Esophagus squamous epithelium (tissue), 5 donors: ENCODE data around the gene STK32C. TPM values are rescaled to one million over a fixed set of nuclear protein-coding genes. Genes with fewer than 3 reads are reported as not detected.

ENCODE experiments used
- DNase-seq: peaks from one replicate; lab custom pipeline; 2025; lab: John Stamatoyannopoulos, UW
- H3K27ac ChIP-seq, 4 donors: fragments of 200-600 bp; sonication (generic); one replicate each; pipeline ENCODE4 v1.5.1; 2016 to 2019; ENCODE audit warnings: mild to moderate bottlenecking in 1 of 4
- H3K27me3 ChIP-seq, 4 donors: fragments of 200-600 bp; sonication (generic); 1 replicate in 3 of 4; 2 replicates in 1 of 4; pipeline versions ENCODE4 v1.5.1 to v1.6.0; 2017 to 2021; ENCODE audit warnings: antibody characterized with exemption in 1 of 4
- H3K36me3 ChIP-seq, 3 donors: fragments of 200-600 bp; sonication (generic); one replicate each; pipeline ENCODE4 v1.5.1; 2016 to 2019
- H3K4me1 ChIP-seq, 3 donors: fragments of 200-600 bp; sonication (generic); one replicate each; pipeline ENCODE4 v1.5.1; 2017 to 2019
- H3K4me3 ChIP-seq, 4 donors: fragments of 200-600 bp; sonication (generic); 1 replicate in 3 of 4; 2 replicates in 1 of 4; pipeline ENCODE4 v1.5.1; 2016 to 2019; ENCODE audit warnings: mild to moderate bottlenecking in 2 of 4, moderate library complexity in 1 of 4
- H3K9me3 ChIP-seq, 3 donors: fragments of 200-600 bp; sonication (generic); one replicate each; pipeline ENCODE4 v1.5.1; 2016 to 2019
- CTCF ChIP-seq, 6 experiments: fragments of 450-650 bp in 4 of 6; fragments of 200-600 bp in 2 of 6; sonication (generic) in 2 of 6; IDR thresholded peaks; one replicate each; pipeline ENCODE4 v1.5.1; 2016 to 2019; ENCODE audit warnings: antibody characterized with exemption in 6 of 6, mild to moderate bottlenecking in 4 of 6, moderate library complexity in 4 of 6
- POLR2A ChIP-seq, 4 donors: fragments of 450-650 bp; IDR thresholded peaks; one replicate each; pipeline ENCODE4 v1.6.1; 2017; ENCODE audit warnings: antibody characterized with exemption in 4 of 4, mild to moderate bottlenecking in 4 of 4, moderate library complexity in 3 of 4
- WGBS, 2 donors: methylation state at CpG; one replicate each; pipeline ENCODE4 v1.1.5; 2018; 5-methylcytosine and 5-hydroxymethylcytosine counted together
- intact Hi-C: fragments of 100-400 bp; cut with DNase I; formaldehyde crosslinking; loops from one replicate; pipeline ENCODE4 v1.15.0; 2022
- total RNA-seq, 4 donors: library from RNA; depleted of rRNA; stranded (reverse); fragments of >200 nt; gene quantifications; one replicate each; pipeline ENCODE4 v1.1.0, GENCODE V29; 2016
- donor health status: DM: yes; HTN: yes; CAD: no.

The STK32C gene
- total RNA-seq, 4 donors from 2014 or later: 2.3 to 5.5 (median 2.6) TPM

DNA sequence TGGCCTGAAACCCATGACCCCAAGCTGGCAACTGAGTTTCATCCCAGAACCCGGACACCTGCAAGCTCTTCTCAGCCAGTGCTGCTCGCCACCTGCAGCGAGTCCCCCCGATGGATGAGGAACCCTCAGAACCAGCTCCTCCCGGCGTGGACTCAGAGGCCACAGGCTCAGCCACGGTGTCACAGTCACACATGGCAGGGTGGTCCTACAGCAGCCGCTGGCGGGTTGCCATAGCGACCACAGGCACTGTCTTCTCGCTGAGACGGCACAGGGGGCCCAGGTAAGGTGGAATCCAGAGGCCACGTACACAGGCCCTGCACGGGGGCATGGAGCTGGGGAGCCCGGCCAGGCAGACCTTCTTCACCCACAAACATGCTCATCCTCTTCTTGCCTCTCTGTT lies 67.6 kb downstream of the STK32C start:
- intact Hi-C loops: no loop called here
- H3K4me3 ChIP-seq: no peak overlapping the region
- 88% methylated on average over 8 of the region's 15 CpGs; no CpG with 5 or more reads in 1 of the 2 donors for WGBS, 2 donors

DNA sequence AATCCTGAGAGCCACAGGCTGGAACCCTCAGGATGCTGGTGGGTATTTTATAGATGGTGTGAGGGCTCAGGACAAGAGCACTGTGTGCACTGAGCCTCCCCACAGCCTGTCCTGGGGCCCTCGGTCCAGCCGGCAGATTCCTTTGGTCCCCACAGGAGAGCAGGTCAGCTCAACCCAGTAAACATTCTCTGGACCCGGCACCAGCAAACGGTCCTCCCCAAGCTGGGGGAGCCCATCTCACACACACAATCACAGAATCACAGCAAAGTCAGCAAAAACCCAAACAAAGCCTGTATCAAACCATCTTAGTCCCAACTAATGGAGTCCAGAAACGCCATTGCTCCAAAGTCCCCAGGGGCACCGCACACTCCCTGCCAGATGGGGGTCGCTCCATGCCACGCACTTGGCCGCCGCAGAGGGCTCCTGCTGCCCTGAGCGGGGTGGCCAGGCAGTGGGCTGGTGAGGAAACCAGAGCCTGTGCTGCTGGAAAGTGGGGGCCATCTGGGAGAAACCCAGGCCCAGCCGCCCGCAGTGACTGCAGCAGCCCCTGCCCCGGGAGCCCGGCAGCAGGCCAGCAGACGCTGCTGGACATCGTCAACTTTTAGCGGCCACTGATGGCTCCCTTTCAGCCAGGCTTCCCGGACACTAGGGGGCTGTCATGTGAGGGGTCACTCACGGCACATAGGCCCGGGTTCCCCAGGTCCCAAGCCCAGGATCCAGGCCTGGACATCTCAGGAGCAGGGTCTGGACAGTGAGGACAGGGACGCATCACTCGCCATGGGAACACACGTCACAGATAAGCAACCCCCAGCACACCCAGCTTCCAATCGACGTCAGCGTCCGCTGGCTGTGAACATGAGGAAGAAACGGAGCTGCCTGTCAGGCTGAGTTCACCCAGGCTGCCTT lies 68.4 kb downstream of the STK32C start:
- intact Hi-C loops: no loop called here
- DNase-seq: no peak
- Histone ChIP-seq H3K4me1 (no peaks in the 10 kb centered on the region), H3K27me3 (no peaks in the 10 kb centered on the region), H3K27ac (no peak overlapping the region), H3K36me3 (no peaks in the 10 kb centered on the region), H3K9me3 (no peaks in the 10 kb centered on the region), H3K4me3 (no peak overlapping the region)
- no peak for TF ChIP-seq POLR2A (IDR thresholded peaks at IDR 0.05)
- TF ChIP-seq CTCF (IDR thresholded peaks at IDR 0.05): no peak
- 68 to 69% methylated on average over 4 to 12 of the region's 29 CpGs for WGBS, 2 donors

More for the DNA sequence above, 67.6 kb downstream of the STK32C start:
- H3K27ac ChIP-seq: no peak overlapping the region
- H3K4me1 ChIP-seq: no peaks in the 10 kb centered on the region
- no peak for TF ChIP-seq CTCF (IDR thresholded peaks at IDR 0.05)
- no peak for TF ChIP-seq POLR2A (IDR thresholded peaks at IDR 0.05)
- DNase-seq: no peak
- H3K27me3 ChIP-seq: no peaks in the 10 kb centered on the region
- H3K9me3 ChIP-seq: no peaks in the 10 kb centered on the region
- H3K36me3 ChIP-seq: no peaks in the 10 kb centered on the region

DNA sequence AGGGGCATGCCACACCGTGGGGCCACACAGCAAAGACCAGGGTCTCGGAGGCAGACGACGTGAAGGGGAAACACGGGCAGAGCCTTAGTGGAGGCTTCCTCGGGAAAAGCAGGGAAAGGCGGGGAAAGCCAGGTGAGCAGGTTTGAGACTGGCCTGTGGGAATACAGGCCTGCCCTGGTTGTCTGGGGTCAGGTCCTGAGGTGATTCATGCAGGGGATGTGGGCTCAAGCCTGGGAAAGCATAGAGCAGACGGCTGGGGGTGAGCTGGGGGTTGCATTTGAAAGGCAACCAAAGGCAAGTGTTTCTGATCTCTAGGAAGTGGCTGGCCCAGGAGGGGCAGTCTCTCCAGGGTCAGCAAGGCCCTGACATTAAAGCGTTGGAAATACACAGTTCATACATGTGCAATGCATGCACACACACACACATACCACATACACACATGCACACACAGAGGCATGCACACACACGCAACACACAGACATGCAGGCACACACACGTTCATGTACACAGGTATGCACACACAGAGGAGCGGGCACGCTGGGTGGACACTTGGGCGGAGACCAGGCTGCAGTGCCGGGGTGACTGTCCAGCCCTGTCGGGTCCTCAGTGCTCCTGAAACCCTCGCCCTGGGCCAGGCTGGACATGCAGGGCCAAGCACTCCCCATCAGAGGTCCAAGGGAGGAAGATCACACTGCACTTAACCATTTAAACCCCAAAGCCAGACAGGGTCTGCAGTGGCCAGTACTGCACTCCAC lies 69.2 kb downstream of the STK32C start:
- no peaks in the 10 kb centered on the region for H3K36me3 ChIP-seq
- no peaks in the 10 kb centered on the region for H3K27me3 ChIP-seq
- H3K4me3 ChIP-seq: no peak overlapping the region
- TF ChIP-seq POLR2A (IDR thresholded peaks at IDR 0.05) (no peak), CTCF (IDR thresholded peaks at IDR 0.05) (no peak)
- no peak for DNase-seq
- 77 to 81% methylated on average over 10 to 11 of the region's 17 CpGs for WGBS, 2 donors
- H3K27ac ChIP-seq: no peak overlapping the region
- no peaks in the 10 kb centered on the region for H3K4me1 ChIP-seq
- no peaks in the 10 kb centered on the region for H3K9me3 ChIP-seq
- intact Hi-C loops: no loop called here

DNA sequence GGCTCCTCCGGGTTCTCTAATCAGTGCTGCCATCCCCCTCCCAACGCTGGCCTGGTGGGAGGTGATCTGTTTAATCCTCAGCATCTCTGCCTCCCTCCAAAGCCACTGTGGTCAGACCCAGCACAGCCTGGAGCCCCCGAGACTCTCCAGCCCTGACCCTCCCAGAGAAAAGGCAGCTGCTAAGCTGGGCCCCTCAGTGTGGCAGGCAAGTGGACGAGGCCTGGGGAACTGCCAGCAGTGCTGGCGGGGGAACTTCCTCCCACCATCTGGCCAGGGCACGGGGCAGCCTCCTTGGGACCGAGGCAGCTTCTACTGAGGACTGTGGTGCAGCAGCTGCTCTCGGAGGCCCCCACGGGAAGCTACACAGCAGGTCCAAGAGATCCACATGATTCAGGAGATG lies 69.9 kb downstream of the STK32C start:
- Histone ChIP-seq H3K36me3 (no peaks in the 10 kb centered on the region), H3K4me3 (no peak overlapping the region), H3K27me3 (no peaks in the 10 kb centered on the region), H3K27ac (no peak overlapping the region), H3K4me1 (no peaks in the 10 kb centered on the region), H3K9me3 (no peaks in the 10 kb centered on the region)
- intact Hi-C loops: no loop called here
- WGBS, 2 donors: 46 to 57% methylated on average over 2 to 4 of the region's 9 CpGs
- no peak for DNase-seq
- no peak for TF ChIP-seq POLR2A (IDR thresholded peaks at IDR 0.05)
- no peak for TF ChIP-seq CTCF (IDR thresholded peaks at IDR 0.05)

- WGBS, 2 donors: 86 to 94% methylated on average over 7 of the region's 15 CpGs
- intact Hi-C loops: no loop called here
- DNase-seq: no peak
- TF ChIP-seq CTCF (IDR thresholded peaks at IDR 0.05) (no peak), POLR2A (IDR thresholded peaks at IDR 0.05) (no peak)
- H3K27me3 ChIP-seq: no peaks in the 10 kb centered on the region
- no peaks in the 10 kb centered on the region for H3K9me3 ChIP-seq
- H3K27ac ChIP-seq: no peak overlapping the region
- H3K36me3 ChIP-seq: no peaks in the 10 kb centered on the region
- no peak overlapping the region for H3K4me3 ChIP-seq
- H3K4me1 ChIP-seq: no peaks in the 10 kb centered on the region
Measured at GRCh38 chr10:132237396-132237795, 70.4 kb downstream of the STK32C start.
